ENCODE data around the gene UNC80.
"Not testable (repeated sequence)": the region's sequence is repeated elsewhere in the genome, so short reads cannot be mapped to it uniquely, and the experiment has no call there.

UNC80 gene

GRCh38 chr2:209771474-209772289 is at the start of gene UNC80:
UNC80 (plus strand) TSS chr2:209771832; CDS start chr2:209772073, 241 bp downstream.
- DNase-seq (ENCODE audit: low read depth in 2 of 2) = no peak

- DNase-seq (ENCODE audit: low read depth in 2 of 2) = no peak
These were observed 45.3 kb upstream of the UNC80 start for GRCh38 chr2:209726311-209726710.

- DNase-seq (ENCODE audit: low read depth in 2 of 2) = no peak
These were observed 44.6 kb upstream of the UNC80 start for GRCh38 chr2:209727077-209727476.

GRCh38 chr2:209734805-209735204 is 36.8 kb upstream of the UNC80 start:
- DNase-seq (ENCODE audit: low read depth in 2 of 2) = no peak

- no peak for DNase-seq (ENCODE audit: low read depth in 2 of 2)
These were observed 29.7 kb upstream of the UNC80 start for GRCh38 chr2:209741953-209742352.

- DNase-seq (ENCODE audit: low read depth in 2 of 2) = no peak
These were observed 18.6 kb upstream of the UNC80 start for GRCh38 chr2:209753020-209753419.

- DNase-seq (ENCODE audit: low read depth in 2 of 2) = no peak
These were observed 14.5 kb upstream of the UNC80 start for GRCh38 chr2:209757163-209757562.

- no peak for DNase-seq (ENCODE audit: low read depth in 2 of 2)
These were observed 10.1 kb upstream of the UNC80 start for GRCh38 chr2:209761566-209761965.

- DNase-seq (ENCODE audit: low read depth in 2 of 2) = no peak
These were observed 9.1 kb upstream of the UNC80 start for GRCh38 chr2:209762563-209762962.

- no peak for DNase-seq (ENCODE audit: low read depth in 2 of 2)
These were observed 8.5 kb upstream of the UNC80 start for GRCh38 chr2:209763106-209763505.

- DNase-seq (ENCODE audit: low read depth in 2 of 2) = no peak
These were observed 5.0 kb upstream of the UNC80 start for GRCh38 chr2:209766613-209767012.

GRCh38 chr2:209767316-209767715 is 4.3 kb upstream of the UNC80 start:
- no peak for DNase-seq (ENCODE audit: low read depth in 2 of 2)

- DNase-seq (ENCODE audit: low read depth in 2 of 2) = no peak
These were observed 3.1 kb upstream of the UNC80 start for GRCh38 chr2:209768557-209768956.

GRCh38 chr2:209772290-209772685 is 656 bp downstream of the UNC80 start:
- no peak for DNase-seq (ENCODE audit: low read depth in 2 of 2)

GRCh38 chr2:209773377-209773776 is 1.7 kb downstream of the UNC80 start:
- DNase-seq (ENCODE audit: low read depth in 2 of 2) = no peak

GRCh38 chr2:209787416-209787815 is 15.8 kb downstream of the UNC80 start:
- DNase-seq (ENCODE audit: low read depth in 2 of 2) = no peak

GRCh38 chr2:209788925-209789324 is 17.3 kb downstream of the UNC80 start:
- no peak for DNase-seq (ENCODE audit: low read depth in 2 of 2)

- DNase-seq (ENCODE audit: low read depth in 2 of 2) = no peak
These were observed 18.6 kb downstream of the UNC80 start for GRCh38 chr2:209790066-209790728.

GRCh38 chr2:209791151-209791550 is 19.5 kb downstream of the UNC80 start:
- no peak for DNase-seq (ENCODE audit: low read depth in 2 of 2)

GRCh38 chr2:209795425-209795824 is 23.8 kb downstream of the UNC80 start:
- DNase-seq (ENCODE audit: low read depth in 2 of 2) = not testable (repeated sequence)

- no peak for DNase-seq (ENCODE audit: low read depth in 2 of 2)
These were observed 33.7 kb downstream of the UNC80 start for GRCh38 chr2:209805351-209805750.

- no peak for DNase-seq (ENCODE audit: low read depth in 2 of 2)
These were observed 34.7 kb downstream of the UNC80 start for GRCh38 chr2:209806318-209806717.

- DNase-seq (ENCODE audit: low read depth in 2 of 2) = no peak
These were observed 36.9 kb downstream of the UNC80 start for GRCh38 chr2:209808521-209808920.

Data from stimulated activated CD4-positive, alpha-beta T cell treated with anti-CD3 and anti-CD28 coated beads, Interleukin-12 subunit alpha, Interleukin-12 subunit beta, amount 100 ng/mL, for 24 hours (primary cell).